HG02678 (cell line): Measurements from ENCODE around the gene TAMALIN.
"Not testable (repeated sequence)": the region's sequence is repeated elsewhere in the genome, so short reads cannot be mapped to it uniquely, and the experiment has no call there.

ENCODE experiments used
- ATAC-seq: cut with Tn5 transposase; IDR thresholded peaks from one replicate; pipeline ENCODE4 v1.9.1; 2021; ENCODE audit warnings: mild to moderate bottlenecking, moderate library complexity; ENCODE audit not compliant: unreplicated experiment

The TAMALIN gene

DNA sequence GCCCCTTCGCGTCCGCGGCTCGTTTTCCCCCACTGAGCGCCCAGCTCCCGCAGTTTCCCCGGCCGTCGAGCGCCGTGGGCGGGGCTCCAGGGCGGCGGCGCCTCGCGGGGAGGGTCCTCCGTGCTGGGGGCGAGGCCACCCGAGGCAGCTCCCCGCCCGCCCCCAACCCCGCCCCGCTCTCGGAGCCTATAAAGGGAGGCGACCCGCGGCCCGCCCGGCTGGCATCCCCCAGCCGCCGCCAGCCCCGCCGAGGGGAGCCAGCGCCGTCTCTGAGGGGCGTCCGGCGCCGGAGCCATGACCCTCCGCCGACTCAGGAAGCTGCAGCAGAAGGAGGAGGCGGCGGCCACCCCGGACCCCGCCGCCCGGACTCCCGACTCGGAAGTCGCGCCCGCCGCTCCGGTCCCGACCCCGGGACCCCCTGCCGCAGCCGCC lies at the start of gene TAMALIN:
Gene TAMALIN (plus strand): TSS at position 221 of the 432 bp plus-strand sequence. CDS start 74 bp downstream, at position 295.
- ATAC-seq, result no peak

DNA sequence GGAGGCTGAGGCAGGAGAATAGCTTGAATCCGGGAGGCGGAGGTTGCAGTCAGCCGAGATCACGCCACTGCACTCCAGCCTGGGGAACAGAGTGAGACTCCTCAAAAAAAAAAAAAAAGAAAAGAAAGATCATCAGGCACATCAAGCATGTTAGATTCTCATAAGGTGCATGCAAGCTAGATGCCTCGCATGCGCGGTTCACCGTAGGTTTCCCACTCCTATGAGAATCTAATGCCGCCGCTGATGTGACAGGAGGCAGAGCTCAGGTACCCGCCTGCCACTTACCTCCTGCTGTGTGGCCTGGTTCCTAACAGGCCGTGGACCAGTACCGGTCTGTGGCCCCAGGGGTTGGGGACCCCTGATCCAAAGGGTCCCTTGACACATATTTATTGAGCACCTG lies 48.2 kb upstream of the TAMALIN start:
- no peak for ATAC-seq

DNA sequence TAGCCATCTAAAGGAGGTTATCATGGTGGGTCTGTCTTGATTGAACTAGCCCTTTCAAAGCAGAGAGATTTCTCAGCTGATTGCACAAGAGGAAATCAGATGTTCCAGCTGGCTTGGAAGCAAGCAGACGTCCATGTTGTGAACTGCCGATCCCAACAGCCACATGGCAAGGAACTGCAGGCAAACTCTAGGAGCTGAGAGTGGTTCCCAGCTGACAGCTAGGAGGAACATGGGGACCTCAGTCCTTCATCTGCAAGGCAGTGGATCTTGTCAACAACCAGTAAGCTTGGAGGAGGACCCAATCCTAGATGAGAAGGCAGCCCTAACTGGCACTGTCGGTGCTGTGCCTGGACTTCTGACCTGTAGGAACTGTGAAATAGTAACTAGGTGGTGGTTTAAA lies 47.5 kb upstream of the TAMALIN start:
- no peak for ATAC-seq

DNA sequence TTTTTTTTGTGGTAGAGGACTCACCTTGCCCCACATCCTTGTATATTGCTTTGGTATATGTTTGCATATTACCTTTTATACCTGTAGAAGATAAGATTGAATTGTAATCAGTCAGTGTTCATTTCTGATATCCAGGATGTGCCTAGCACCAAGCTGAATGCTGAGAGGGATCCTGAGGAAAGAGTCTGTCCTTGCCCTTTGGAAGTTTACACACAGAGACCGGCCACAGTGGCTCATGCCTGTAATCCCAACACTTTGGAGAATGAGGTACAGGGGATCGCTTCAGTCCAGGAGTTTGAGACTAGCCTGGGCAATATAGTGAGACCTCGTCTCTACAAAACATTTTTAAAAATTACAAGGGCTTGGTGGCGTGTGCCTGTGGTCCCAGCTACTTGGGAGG lies 46.8 kb upstream of the TAMALIN start:
- ATAC-seq, result no peak

DNA sequence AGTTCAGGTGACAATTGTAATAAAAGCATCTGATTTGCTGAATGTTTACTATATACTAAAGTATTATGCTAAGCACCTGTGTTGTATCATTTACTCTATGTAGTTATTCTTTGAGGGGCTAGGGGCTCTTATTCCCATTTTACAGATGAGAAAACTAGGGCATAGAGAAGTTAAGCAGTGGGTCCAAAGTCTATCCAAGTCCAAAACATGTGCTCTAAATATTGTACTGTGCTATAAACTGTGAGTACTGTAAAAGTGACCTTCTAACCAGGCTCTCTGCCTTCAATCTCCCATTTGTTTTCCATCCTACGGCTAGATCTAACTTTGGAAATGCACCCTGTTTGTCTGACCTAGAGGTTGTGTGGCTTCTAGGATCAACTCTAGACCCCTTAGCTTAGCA lies 46.3 kb upstream of the TAMALIN start:
- no peak for ATAC-seq

DNA sequence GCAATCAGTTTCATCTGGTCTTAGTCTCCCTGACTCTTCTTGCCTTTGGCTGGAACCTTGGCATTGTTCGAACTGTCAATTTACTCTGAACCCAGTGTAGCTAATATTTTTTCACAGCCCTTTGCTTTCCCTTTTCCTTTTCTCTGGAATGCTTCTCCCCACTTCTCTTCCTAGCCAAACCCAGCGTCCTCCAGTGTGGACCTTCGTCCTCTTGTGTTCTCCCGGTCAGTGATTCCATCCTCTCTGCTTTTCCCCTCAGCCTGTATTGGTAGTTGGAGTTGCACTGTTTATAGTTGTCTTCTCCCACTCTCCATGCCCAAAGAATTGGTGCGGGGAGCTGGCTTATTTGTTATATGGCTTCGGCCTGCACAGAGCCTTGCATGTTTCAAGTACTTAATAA lies 45.9 kb upstream of the TAMALIN start:
- ATAC-seq, result no peak

DNA sequence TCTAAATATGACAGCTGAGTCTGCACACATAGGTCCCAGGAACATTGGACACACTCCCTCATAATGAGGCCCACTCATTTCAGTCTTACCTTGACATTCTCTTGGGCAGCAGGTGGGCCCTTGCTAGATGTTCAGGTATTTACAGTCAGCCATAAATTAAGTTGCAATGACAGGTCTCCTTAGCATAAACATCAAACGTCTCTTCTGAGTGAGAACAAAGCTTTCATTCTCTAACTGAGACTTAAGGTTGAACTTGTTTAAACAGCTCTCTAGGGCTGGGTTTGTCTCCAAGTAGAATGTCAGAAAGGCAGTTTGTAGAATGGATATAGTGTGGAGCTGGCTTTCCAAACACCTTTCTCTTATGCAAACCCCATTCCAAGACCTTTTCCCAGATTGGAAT lies 44.9 kb upstream of the TAMALIN start:
- no peak for ATAC-seq

DNA sequence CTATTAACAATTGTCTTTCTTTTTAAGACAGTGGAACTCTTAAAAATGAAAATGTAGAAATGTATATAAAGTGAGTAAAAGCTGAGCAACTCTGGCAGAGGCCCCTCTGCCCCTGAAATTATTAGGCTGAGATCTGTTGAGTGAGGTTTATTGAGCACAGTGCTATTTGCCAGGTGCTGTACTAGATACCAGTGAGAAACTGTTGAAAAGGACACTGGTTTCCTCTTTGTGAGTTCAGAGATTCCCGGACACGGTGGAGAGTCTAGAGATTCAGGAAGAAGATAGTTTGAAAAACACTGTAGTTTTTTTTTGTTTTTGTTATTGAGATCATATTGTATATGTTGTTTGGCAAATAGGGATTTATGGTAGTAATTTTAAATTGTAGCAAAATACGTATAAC lies 44.0 kb upstream of the TAMALIN start:
- no peak for ATAC-seq

DNA sequence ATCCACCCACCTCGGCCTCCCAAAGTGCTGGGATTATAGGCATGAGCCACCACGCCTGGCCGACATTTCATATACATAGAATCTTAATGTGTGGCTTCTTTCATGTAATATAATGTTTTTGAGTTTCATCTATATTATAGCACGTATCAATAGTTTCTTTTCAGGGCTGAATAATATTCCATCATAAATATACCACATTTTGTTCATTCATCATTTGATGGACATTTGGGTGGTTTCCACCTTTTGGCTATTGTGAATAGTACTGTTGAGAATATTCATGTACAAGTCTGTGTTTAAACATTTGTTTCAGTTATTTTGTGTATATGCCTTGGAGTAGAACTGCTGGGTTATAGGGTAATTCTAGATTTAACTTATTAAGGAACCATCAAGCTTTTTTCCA lies 43.3 kb upstream of the TAMALIN start:
- no peak for ATAC-seq

DNA sequence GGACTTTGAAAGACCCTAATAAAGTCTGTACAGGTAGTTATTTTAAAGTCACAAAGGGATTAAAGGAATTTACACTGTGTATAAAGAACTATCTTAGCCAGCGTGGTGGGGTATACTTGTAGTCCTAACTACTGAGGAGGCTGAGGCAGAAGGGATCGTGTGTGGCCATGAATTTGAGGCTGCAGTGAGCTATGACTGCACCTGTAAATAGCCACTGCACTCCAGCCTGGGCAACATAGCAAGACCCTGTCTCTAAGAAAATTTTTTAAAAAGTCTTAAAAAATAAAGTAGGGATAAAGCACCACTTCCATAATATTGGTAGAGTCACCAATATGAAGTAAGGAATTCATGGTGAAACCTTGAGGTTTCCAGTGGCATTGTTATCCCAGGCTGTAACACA lies 37.1 kb upstream of the TAMALIN start:
- ATAC-seq, result no peak

DNA sequence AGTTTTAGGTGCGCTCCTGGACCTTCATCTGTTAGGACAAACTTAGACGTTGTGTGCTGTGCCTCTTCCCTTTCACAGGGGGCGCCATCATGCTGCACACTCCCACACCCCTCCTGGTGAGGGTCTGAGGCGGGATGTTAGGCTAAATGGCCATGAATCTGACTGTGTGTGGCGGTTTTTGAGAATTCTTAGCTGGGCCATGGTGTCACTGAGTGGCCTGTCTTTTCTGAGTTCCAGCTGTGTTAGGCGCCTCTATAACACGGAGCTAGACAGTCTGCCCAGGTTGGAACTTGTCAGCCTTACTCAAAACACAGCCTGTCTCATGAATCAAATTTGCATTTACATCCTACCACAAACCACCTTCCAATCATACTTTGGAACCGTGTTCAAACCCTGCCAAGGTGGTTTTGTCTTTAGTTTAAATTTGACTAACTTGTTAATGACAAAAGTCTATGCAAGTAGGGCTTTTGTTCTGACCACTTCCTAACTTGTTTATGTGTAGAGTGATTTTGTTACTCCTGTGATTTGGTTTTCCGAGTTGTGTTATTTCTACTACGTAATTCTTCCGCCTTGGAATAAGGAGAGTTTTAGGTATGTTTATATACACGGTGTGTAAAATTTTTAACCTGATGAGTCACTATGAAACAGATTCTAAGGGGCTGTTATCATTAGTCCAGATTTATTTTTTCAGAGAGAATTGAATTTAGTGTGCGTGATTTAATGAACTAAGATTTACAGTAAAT lies 35.7 kb upstream of the TAMALIN start:
- ATAC-seq, result peak; percentile 90

DNA sequence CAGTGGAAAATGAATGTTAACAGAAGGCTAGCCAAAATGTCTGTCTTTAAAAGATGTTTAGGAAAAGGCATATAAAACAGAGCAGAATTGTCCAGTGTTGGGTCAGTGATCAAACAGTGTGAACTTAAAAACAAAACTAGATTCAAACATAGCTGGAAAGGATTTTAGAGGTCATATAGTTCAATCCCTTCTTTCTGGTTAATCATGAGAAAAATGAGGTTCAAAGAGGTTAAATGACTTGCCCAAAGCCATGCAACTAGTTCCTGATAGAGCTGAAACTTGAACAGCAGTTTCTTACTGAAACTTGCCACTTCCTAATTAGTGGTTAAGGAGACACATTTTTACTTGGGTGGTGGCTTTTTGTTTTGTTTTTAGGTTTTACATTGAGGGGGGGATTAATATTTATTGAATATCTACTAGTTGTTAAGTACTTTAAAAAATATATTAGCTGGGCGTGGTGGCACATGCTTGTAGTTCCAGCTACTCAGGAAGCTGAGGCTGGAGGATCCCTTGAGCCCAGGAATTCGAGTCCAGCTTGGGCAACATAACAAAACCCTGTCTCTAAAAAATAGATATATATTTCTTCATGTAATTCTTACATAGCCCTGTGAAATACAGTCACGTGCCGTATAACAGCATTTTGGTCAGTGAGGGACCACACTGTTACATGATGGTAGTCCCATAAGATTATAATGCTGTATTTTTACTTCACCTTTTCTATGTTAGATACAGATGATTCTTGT lies 34.9 kb upstream of the TAMALIN start:
- peak; percentile 35 for ATAC-seq

DNA sequence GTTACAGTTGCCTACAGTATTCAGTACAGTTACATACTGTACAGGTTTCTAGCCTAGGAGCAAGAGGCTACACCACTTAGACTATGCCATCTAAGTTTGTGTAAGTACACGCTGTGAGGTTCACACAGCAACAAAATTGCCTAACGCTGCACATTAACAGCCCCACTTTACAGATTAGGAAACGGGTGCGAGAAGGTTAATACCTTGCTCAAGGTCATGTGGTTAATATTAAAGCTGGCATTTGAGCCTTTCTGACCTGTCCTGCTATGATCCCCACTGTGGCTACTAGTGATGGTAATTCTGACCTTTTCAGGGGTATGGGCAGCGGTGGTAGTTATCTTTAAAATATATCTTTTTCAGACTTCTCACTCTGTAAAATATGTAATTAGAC lies 34.3 kb upstream of the TAMALIN start:
- ATAC-seq, result no peak

DNA sequence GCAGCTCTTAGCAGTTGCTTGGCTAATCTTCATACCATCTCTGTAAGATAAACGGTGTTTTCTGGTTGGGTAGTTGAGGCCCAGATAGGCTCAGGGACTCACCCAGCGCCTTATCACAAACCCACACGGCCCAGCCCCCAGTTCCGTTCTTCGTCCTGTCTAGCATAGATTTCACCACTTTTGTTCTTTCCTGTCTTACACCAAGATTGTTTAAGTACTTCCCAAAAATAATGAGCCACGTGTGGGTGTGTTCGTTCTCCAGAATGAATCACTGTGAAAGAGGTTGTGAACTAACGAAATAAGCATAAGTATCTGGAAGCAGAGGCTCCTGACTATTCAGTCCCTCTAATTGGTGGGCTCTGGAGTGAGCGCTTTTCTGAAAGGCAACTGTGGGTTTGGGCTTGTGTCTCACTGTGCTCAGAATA lies 33.9 kb upstream of the TAMALIN start:
- ATAC-seq, result no peak

DNA sequence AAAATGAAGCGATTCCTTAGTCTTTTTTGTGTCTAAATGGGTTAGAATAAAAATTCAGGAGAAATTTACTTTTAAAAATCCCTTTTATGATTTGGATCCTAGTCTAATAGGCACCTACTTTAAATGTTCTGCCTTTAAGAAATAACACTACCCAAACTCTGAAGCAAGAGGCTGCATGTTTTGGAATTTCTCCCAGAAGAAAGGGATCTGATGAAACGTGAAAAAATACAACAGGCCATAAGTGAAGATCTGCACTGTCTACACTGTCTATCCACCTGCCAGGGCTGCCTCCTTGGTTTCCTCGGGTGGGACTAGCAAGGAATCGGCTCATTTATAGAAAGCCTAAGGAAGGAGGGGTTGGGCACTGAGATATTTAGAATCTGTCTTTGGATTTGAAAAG lies 33.2 kb upstream of the TAMALIN start:
- no peak for ATAC-seq

DNA sequence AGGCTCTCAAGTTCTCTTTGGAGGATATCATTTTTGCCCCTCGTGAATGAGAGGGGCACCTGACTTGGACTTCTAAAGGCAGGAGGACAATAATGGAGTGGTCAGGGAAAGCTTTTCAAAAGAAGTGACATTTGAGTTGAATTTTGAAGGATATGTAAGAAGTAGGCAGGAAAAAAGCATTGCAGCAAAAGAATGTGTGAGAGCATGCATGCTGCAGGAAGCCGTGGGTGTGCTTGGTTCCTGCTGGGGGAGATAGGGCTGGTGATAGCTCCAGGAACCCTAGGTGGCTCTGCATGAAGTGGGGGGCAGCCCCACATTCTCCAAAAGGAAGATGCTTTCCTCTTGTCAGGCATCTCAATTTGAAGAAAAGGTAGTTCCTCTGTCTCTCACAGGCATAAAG lies 32.1 kb upstream of the TAMALIN start:
- ATAC-seq, result no peak

DNA sequence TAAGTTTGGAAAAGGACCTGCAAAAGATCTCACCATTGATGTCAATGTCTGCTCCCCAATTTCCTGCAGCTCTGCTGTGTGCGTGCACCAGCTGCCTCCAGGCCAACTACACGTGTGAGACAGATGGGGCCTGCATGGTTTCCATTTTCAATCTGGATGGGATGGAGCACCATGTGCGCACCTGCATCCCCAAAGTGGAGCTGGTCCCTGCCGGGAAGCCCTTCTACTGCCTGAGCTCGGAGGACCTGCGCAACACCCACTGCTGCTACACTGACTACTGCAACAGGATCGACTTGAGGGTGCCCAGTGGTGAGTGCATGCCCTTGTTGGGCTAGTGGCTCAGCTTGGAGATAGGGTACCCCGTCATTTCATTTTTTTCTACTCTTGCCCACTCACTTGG lies 31.6 kb upstream of the TAMALIN start:
- no peak for ATAC-seq

DNA sequence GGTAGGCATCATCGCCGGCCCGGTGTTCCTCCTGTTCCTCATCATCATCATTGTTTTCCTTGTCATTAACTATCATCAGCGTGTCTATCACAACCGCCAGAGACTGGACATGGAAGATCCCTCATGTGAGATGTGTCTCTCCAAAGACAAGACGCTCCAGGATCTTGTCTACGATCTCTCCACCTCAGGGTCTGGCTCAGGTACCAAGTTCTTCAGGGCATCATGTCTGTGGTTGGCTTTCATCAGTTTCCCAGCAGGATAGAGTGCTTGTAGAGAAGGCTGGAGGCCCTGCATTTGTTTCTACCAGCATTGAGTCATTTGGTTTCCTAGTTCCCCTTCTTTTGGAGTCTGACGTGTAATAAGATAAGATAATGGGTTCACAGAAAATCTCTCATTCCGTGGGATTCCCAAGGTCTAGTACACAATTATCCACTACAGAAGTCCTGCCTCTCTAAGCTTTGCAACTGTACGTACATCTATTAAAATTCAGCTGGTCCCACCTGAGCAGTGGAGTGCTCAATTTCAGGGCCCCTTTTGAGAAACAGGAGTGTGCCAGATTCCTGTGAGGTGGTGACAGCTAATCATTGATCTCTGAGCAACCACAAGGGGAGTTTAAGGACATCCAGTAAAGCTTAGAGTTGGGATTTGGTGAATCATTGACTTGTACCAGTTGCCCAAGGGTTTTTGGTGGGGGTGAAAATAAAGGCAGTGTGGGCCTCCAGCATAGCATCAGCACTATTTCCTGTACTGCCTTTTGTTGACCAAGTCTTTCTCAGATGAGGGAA lies 30.2 kb upstream of the TAMALIN start:
- no peak for ATAC-seq

DNA sequence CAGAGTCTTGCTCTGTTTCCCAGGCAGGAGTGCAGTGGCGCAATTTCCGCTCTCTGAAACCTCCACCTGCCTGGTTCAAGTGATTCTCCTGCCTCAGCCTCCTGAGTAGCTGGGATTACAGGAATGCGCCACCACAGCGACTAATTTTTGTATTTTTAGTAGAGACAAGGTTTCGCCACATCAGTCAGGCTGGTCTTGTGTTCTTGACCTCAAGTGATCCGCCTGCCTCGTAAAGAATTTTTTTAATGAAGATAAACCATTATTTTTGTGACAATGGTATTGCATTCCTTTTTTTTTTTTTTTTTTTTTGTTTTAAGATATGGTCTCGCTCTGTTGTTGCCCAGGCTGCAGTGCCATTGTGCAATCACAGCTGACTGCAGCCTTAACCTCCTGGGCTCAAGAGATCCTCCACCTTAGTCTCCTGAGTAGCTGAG lies 29.4 kb upstream of the TAMALIN start:
- no peak for ATAC-seq

DNA sequence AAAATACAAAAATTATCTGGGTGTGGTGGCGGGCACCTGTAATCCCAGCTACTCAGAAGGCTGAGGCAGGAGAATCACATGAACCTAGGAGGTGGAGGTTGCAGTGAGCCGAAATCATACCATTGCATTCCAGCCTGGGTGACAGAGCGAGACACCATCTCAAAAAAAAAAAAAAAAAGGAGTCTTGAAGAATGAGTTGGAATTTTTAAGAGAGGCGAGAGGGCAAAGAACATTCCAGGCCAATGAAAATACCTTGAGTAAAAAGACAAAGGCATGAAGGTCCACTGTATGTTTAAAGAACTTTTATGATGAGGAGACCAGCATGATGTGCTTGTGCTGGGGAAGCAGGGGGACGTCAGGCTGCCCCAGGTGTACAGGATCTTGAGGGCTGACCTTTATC lies 27.4 kb upstream of the TAMALIN start:
- not testable (repeated sequence) for ATAC-seq

DNA sequence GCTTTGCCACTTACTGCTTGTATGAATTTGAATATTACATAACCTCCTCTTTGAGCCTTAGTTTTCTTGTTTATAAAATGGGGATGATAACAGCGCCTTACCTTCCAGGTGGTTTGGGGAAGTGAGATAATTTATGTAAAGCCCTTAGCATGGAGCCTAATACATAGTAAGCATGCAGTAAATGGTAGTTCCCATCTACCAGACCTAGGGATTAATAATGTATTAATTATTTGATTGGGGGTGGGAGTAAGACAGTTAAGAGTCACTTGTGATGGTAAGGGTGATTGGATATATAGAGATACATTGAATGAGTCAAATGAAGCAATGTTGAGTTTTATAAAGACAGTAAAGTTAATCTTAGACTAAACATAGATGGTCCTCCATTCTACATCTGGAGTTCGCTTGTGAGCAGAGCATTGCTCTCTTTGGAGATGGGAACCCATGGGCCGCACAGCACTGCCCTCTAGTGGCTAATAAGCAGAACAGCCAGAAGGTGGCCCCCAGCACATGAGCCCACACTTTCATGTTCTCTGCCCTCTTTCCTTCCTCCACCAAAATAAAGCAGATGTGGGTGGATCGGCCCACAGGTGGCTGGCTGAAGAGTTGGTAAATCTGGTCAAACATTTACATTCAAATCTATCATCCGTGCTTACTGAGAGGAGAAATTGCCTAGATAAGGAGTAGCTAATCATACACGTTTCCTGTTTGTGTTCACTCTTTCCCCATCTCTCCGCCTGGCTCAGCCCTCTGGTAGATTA lies 26.5 kb upstream of the TAMALIN start:
- peak; percentile 82 for ATAC-seq
